ENCODE measurements around the gene IMPA2. TPM values are rescaled to one million over a fixed set of nuclear protein-coding genes. Genes with fewer than 3 reads are reported as not detected.

Gene IMPA2
- total RNA-seq, 1 experiment from 2014 or later: 37.6 TPM

GRCh38 chr18:11999429-11999828, 18.1 kb downstream of the IMPA2 start:
- Histone ChIP-seq H3K36me3 (ENCODE audit: control insufficient read depth, insufficient read depth, low read length) (no peaks in the 10 kb centered on the region), H3K9me3 (ENCODE audit: control insufficient read depth, insufficient read depth, low read depth, low read length) (no peaks in the 10 kb centered on the region), H3K27ac (ENCODE audit: low read length) (no peak overlapping the region), H3K27me3 (ENCODE audit: control insufficient read depth, insufficient read depth, low read length) (no peaks in the 10 kb centered on the region), H3K4me3 (ENCODE audit: low read depth in 2 of 2, low read length in 2 of 2) (no peak overlapping the region), H3K4me1 (ENCODE audit: control insufficient read depth, insufficient read depth, low read length) (peaks cover 7% of the 10 kb centered on the region; the same call in 1 of the 2 replicates)
- ATAC-seq: no peak
- ChIA-PET CTCF (interaction anchor here (1.7 kb wide), 1 partner anchor 39 kb away, joined by 7 read pairs; no protein-coding TSS in a partner anchor), POLR2A (no interaction called here)
- no peak for DNase-seq (ENCODE audit: low read depth, low spot score)
- intact Hi-C loops (cut with micrococcal nuclease; ENCODE audit: unreplicated experiment) (no loop called here), in situ Hi-C loops (cut with HindIII; ENCODE audit: low pct_unique_long_range_greater_than_20kb, low sequenced_read_pairs) (no loop called here)
- BruUV-seq (replicated peaks): no TSS peak
- TF ChIP-seq CTCF (IDR thresholded peaks at IDR 0.05) (no peak), POLR2AphosphoS5 (IDR thresholded peaks at IDR 0.05; ENCODE audit: low read depth, low read length) (no peak), TCF7L2 (IDR thresholded peaks at IDR 0.05; ENCODE audit: low read depth, low read length) (no peak), SIN3A (IDR thresholded peaks at IDR 0.05; ENCODE audit: borderline replicate concordance, insufficient read depth, low read depth, low read length) (no peak), REST (IDR thresholded peaks at IDR 0.05; ENCODE audit: insufficient read depth in 1 of 2, low read depth in 2 of 2, low read length in 1 of 2) (no peak)

- H3K27ac ChIP-seq (ENCODE audit: low read length): no peak overlapping the region
- no peak for ATAC-seq
- H3K27me3 ChIP-seq (ENCODE audit: control insufficient read depth, insufficient read depth, low read length): no peaks in the 10 kb centered on the region
- no TSS peak for BruUV-seq (replicated peaks)
- in situ Hi-C loops (cut with HindIII; ENCODE audit: low pct_unique_long_range_greater_than_20kb, low sequenced_read_pairs): loop anchor here (25.0 kb wide), 1 partner anchor 88 kb away; the partner anchor contains the start of gene MPPE1
- no peak overlapping the region for H3K4me3 ChIP-seq (ENCODE audit: low read depth in 2 of 2, low read length in 2 of 2)
- DNase-seq (ENCODE audit: low read depth, low spot score): no peak
- CTCF ChIA-PET: interaction anchor here (0.6 kb wide), 1 partner anchor 91 kb away, joined by 9 read pairs; no protein-coding TSS in a partner anchor
- H3K4me1 ChIP-seq (ENCODE audit: control insufficient read depth, insufficient read depth, low read length): peaks cover under 1% of the 10 kb centered on the region; the same call in 1 of the 2 replicates
- no peaks in the 10 kb centered on the region for H3K36me3 ChIP-seq (ENCODE audit: control insufficient read depth, insufficient read depth, low read length)
- POLR2A ChIA-PET: no interaction called here
- no peak for TF ChIP-seq CTCF (IDR thresholded peaks at IDR 0.05)
- no peak for TF ChIP-seq POLR2AphosphoS5 (IDR thresholded peaks at IDR 0.05; ENCODE audit: low read depth, low read length)
- TF ChIP-seq SIN3A (IDR thresholded peaks at IDR 0.05; ENCODE audit: borderline replicate concordance, insufficient read depth, low read depth, low read length): no peak
- TF ChIP-seq TCF7L2 (IDR thresholded peaks at IDR 0.05; ENCODE audit: low read depth, low read length): no peak
- TF ChIP-seq REST (IDR thresholded peaks at IDR 0.05; ENCODE audit: insufficient read depth in 1 of 2, low read depth in 2 of 2, low read length in 1 of 2): no peak
- no peaks in the 10 kb centered on the region for H3K9me3 ChIP-seq (ENCODE audit: control insufficient read depth, insufficient read depth, low read depth, low read length)
- intact Hi-C loops (cut with micrococcal nuclease; ENCODE audit: unreplicated experiment): no loop called here
Observed at GRCh38 chr18:12000072-12000659, 18.9 kb downstream of the IMPA2 start.
